ENCODE results near the gene SBK1. TPM values are rescaled to one million over a fixed set of nuclear protein-coding genes. Genes with fewer than 3 reads are reported as not detected.
"Not testable (repeated sequence)": the region's sequence is repeated elsewhere in the genome, so short reads cannot be mapped to it uniquely, and the experiment has no call there.

The SBK1 gene
- total RNA-seq, 1 donor from 2014 or later = not detected

- DNase-seq (ENCODE audit: low read depth in 2 of 2) = not testable (repeated sequence)
Measured at GRCh38 chr16:28332632-28333031, 40.3 kb downstream of the SBK1 start.

GRCh38 chr16:28335678-28336077 is 43.4 kb downstream of the SBK1 start:
- DNase-seq (ENCODE audit: low read depth in 2 of 2) = not testable (repeated sequence)

GRCh38 chr16:28336940-28337710 is 44.8 kb downstream of the SBK1 start:
- not testable (repeated sequence) for DNase-seq (ENCODE audit: low read depth in 2 of 2)

DNA sequence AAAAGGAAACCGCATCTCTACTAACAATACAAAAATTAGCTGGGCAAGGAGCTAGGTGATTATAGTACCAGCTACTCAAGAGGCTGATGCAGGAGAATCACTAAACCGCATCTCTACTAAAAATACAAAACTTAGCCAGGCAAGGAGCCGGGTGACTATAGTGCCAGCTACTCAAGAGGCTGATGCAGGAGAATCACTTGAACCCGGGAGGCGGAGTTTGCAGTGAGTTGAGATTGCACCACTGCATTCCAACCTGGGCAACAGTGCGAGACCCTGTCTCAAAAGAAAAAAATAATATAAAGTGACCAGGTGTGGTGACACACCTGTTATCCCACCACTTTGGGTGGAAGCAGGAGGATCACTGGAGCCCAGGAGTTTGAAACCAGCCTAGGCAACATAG is 45.9 kb downstream of the SBK1 start:
- not testable (repeated sequence) for DNase-seq (ENCODE audit: low read depth in 2 of 2)

DNA sequence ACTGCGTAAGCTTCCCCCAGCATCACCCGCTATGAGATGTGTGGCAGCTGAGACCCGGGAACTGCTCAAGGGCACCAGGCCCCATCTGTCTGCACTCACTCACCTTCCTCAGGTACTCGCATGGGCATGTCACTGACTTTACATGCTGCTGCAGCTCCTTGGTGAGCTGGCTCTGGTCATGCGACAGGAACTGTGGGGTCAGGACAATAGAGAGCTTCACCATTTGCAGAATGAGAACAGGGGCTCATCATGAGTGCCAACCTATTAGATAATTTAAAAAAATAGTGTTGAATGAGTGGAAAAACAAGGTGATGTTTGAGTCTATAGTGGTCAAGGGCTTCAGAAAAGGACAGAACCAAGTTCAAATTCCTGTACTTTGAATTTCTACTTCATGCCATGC is 70.3 kb downstream of the SBK1 start:
- not testable (repeated sequence) for DNase-seq (ENCODE audit: low read depth in 2 of 2)

DNA sequence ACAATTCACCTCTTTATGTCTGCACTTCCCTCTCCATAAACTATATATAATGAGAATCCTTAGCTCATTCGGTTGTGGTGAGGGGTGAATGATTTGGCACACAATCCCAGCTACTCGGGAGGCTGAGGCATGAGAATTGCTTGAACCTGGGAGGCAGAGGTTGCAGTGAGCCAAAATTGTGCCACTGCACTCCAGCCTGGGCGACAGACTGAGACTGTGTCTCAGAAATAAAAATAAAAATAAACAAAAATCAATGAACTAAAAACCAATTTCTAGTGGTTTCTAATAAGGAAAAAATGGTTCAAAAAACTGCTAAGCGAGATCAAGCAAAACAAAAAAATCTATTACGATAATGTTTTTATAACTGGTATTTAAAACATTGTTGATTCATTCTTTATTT is 71.1 kb downstream of the SBK1 start, which contains the start of gene NPIPB6:
Gene NPIPB6, minus strand, starts transcription at position 101 of the 400 bp plus-strand sequence. CDS start 686 bp downstream, outside the sequence.
- not testable (repeated sequence) for DNase-seq (ENCODE audit: low read depth in 2 of 2)

DNA sequence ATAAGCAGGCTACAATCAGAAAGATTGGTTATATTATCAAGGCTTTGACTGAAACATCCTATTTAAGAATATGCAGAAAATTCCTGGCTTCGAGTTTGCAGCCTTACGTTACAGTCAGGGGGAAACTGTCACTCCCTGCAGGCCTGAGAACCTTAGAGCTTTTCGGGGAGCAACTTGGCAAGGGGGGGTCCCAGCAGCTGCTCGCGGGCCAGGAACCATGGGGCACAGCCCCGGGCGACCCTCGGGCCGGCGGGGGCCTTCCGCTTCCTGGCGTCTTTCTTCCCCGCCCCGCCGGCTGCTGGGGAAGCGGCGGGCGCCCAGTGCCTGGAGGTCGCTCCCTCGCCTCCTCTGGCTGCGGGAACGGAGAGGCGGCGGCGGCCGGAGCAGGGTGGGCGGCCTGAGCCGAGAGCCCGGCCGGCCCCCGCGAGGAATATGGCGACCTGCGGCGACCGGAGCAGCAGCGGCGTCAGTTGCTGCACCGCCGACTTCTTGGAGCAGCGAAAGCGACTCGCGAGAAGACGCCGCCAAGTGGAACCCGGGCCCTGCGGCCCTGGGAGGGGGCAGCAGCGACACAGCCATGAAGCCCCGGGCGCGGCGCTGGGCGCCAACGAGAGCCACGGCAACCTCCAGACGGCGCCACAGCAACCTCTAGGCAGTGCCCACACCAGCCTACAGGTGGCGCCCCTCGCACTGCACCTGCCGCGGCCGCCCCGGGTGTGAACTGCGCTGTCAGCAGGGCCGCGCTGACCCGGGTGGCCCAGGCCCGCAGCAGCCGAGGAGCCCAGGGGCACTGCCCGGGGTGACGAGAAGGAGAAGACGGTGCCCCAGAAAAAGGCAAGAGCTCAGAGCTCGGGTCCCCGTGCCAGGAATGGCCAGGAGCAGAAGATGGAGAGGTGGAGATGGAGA is 72.2 kb downstream of the SBK1 start:
- DNase-seq (ENCODE audit: low read depth in 2 of 2) = not testable (repeated sequence)

DNA sequence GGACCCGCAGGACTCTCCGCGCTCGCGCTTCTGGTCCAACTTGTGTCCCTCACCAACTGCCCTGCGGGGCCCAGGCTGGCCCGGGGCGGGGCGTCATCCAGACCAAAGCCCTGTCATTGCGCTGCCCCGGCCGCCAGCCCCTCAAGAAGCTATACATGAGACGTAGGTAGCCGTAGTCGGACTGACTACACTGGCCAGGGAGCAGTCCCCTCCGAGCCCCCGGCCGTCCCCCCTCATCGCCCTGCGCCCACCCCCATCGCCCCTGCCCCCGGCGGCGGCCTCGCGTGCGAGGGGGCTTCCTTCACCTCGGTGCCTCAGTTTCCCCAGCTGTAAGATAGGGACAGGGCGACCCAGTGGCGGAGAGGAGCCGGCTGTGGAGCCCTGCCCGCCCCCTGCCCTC is 75.6 kb downstream of the SBK1 start:
- not testable (repeated sequence) for DNase-seq (ENCODE audit: low read depth in 2 of 2)

Other genes with a start within 250 kb of the SBK1 start
- gene GSG1L, start 228.8 kb upstream of the SBK1 start, total RNA-seq = 0.22 and 0.60 TPM in 2 replicates
- 57.1 and 61.5 TPM in 2 replicates for gene XPO6, start 80.6 kb upstream of the SBK1 start, total RNA-seq
- not detected in 2 replicates for gene NPIPB6, start 71.0 kb downstream of the SBK1 start, total RNA-seq
- 86.1 and 89.8 TPM in 2 replicates for gene EIF3CL, start 111.3 kb downstream of the SBK1 start, total RNA-seq
- not detected in 2 replicates for gene NPIPB7, start 179.8 kb downstream of the SBK1 start, total RNA-seq
- gene CLN3, start 199.5 kb downstream of the SBK1 start, total RNA-seq = 12.9 and 21.2 TPM in 2 replicates
- gene APOBR, start 202.1 kb downstream of the SBK1 start, total RNA-seq = not detected in 2 replicates
- gene IL27, start 214.3 kb downstream of the SBK1 start, total RNA-seq = not detected in 2 replicates
- gene NUPR1, start 246.4 kb downstream of the SBK1 start, total RNA-seq = 0.44 and 11.9 TPM in 2 replicates

All from lung microvascular endothelial cell (primary cell).